OCI-LY7 (cell line): ENCODE results near the gene PARD3. TPM values are rescaled to one million over a fixed set of nuclear protein-coding genes. Genes with fewer than 3 reads are reported as not detected.

Experiments
- BruUV-seq: library from RNA; stranded (reverse); fragments of 400-500 nt; replicated peaks from 2 replicates; lab custom pipeline; 2021; lab: Mats Ljungman, UMichigan
- CTCF ChIA-PET: fragments of 300-600 bp; sonication (Branson Sonifier 250); formaldehyde crosslinking; loops from one replicate; lab custom pipeline; 2022; ENCODE audit warnings: antibody characterized with exemption; ENCODE audit not compliant: unreplicated experiment; lab: Charles Lee
- POLR2A ChIA-PET: fragments of 300-600 bp; sonication (Branson Sonifier 250); formaldehyde crosslinking; loops from one replicate; lab custom pipeline; 2022; ENCODE audit warnings: antibody characterized with exemption; lab: Charles Lee
- DNase-seq: peaks from one replicate; pipeline ENCODE4 v3.0.0-alpha.2; 2015; ENCODE audit warnings: low spot score
- H2AFZ ChIP-seq: fragments of 200-600 bp; sonication (generic), shearing (Covaris generic); 2 replicates; pipeline ENCODE4 v1.6.1; 2014; ENCODE audit warnings: mild to moderate bottlenecking, antibody characterized with exemption, low read length, moderate library complexity
- H3K27ac ChIP-seq: fragments of 200-600 bp; sonication (generic); 2 replicates; pipeline ENCODE4 v1.5.1; 2014; ENCODE audit warnings: mixed run types, low read depth, mild to moderate bottlenecking, moderate library complexity, low read length, inconsistent platforms; ENCODE audit not compliant: poor library complexity, severe bottlenecking
- H3K36me3 ChIP-seq: fragments of 200-600 bp; sonication (generic); 2 replicates; pipeline ENCODE4 v1.6.1; 2014; ENCODE audit warnings: mild to moderate bottlenecking, antibody characterized with exemption, low read length, moderate library complexity, mixed read lengths; ENCODE audit not compliant: insufficient read depth
- H3K4me1 ChIP-seq: fragments of 200-600 bp; sonication (generic); 2 replicates; pipeline ENCODE4 v1.5.1; 2014; ENCODE audit warnings: mild to moderate bottlenecking, low read length; ENCODE audit not compliant: insufficient read depth, poor library complexity, severe bottlenecking
- H3K4me2 ChIP-seq: fragments of 200-600 bp; sonication (generic); 2 replicates; pipeline ENCODE4 v1.6.1; 2014; ENCODE audit warnings: mild to moderate bottlenecking, low read length
- H3K4me3 ChIP-seq: fragments of 200-600 bp; sonication (generic); 2 replicates; pipeline ENCODE4 v1.5.1; 2014; ENCODE audit warnings: mild to moderate bottlenecking, low read depth, low read length; ENCODE audit not compliant: poor library complexity, severe bottlenecking
- H3K79me2 ChIP-seq: fragments of 200-600 bp; sonication (generic); 2 replicates; pipeline ENCODE4 v1.6.1; 2016; ENCODE audit warnings: low read depth, mild to moderate bottlenecking, low read length, moderate library complexity, mixed read lengths; ENCODE audit not compliant: insufficient read depth
- H3K9me2 ChIP-seq: fragments of 200-600 bp; sonication (generic); 2 replicates; pipeline ENCODE4 v1.6.1; 2016; ENCODE audit warnings: mild to moderate bottlenecking, low read length, mixed read lengths; ENCODE audit not compliant: insufficient read depth
- H3K9me3 ChIP-seq: fragments of 200-600 bp; sonication (generic); 2 replicates; pipeline ENCODE4 v1.6.1; 2014; ENCODE audit warnings: mild to moderate bottlenecking, mixed run types, low read length, mixed read lengths
- H4K20me1 ChIP-seq: fragments of 200-600 bp; sonication (generic); 2 replicates; pipeline ENCODE4 v1.6.1; 2014; ENCODE audit warnings: mild to moderate bottlenecking, antibody characterized with exemption, low read length, moderate library complexity, mixed read lengths; ENCODE audit not compliant: insufficient read depth
- CTCF ChIP-seq: fragments of 200-600 bp; sonication (generic); conservative IDR thresholded peaks from 2 replicates; pipeline ENCODE4 v1.5.1; 2014; ENCODE audit warnings: mild to moderate bottlenecking, antibody characterized with exemption, low read length, moderate library complexity, mixed read lengths
- EZH2phosphoT487 ChIP-seq: fragments of 200-600 bp; sonication (generic); IDR thresholded peaks from 2 replicates; pipeline ENCODE4 v1.6.1; 2018; ENCODE audit warnings: low read depth, borderline replicate concordance, mild to moderate bottlenecking, mixed run types, antibody characterized with exemption, low read length, moderate library complexity, mixed read lengths
- intact Hi-C: fragments of 100-400 bp; cut with micrococcal nuclease; formaldehyde crosslinking; loops from one replicate; pipeline ENCODE4 v1.10.0; 2022; ENCODE audit not compliant: unreplicated experiment
- total RNA-seq, 2 experiments: library from RNA; depleted of rRNA in 1 of 2; stranded (reverse); fragments of >200 nt in 1 of 2; shearing (Covaris generic) in 1 of 2; gene quantifications; 2 replicates each; pipeline ENCODE4 v1.2.3, GENCODE V29; 2014 to 2022

PARD3 gene
- total RNA-seq, 2 experiments from 2014 or later: not detected

- intact Hi-C loops: no loop called here
- DNase-seq: no peak
- H3K27ac ChIP-seq: no peak overlapping the region
- no peaks in the 10 kb centered on the region for H3K4me1 ChIP-seq
- no peaks in the 10 kb centered on the region for H3K79me2 ChIP-seq
- H3K4me3 ChIP-seq: no peak overlapping the region
- no peaks in the 10 kb centered on the region for H4K20me1 ChIP-seq
- H3K4me2 ChIP-seq: no peak overlapping the region
- no peaks in the 10 kb centered on the region for H3K9me2 ChIP-seq
- H2AFZ ChIP-seq: no peak overlapping the region
- H3K36me3 ChIP-seq: no peaks in the 10 kb centered on the region
- ChIA-PET CTCF (no interaction called here), POLR2A (no interaction called here)
- no peaks in the 10 kb centered on the region for H3K9me3 ChIP-seq
- BruUV-seq: no TSS peak
- no peak for TF ChIP-seq CTCF
- TF ChIP-seq EZH2phosphoT487: no peak
Observed at GRCh38 chr10:34719746-34720145, 95.3 kb downstream of the PARD3 start.

- no peaks in the 10 kb centered on the region for H3K9me3 ChIP-seq
- no peak overlapping the region for H3K4me3 ChIP-seq
- BruUV-seq: no TSS peak
- H3K4me1 ChIP-seq: no peaks in the 10 kb centered on the region
- ChIA-PET CTCF (no interaction called here), POLR2A (no interaction called here)
- no peak overlapping the region for H3K27ac ChIP-seq
- H2AFZ ChIP-seq: no peak overlapping the region
- no peaks in the 10 kb centered on the region for H3K79me2 ChIP-seq
- no peaks in the 10 kb centered on the region for H4K20me1 ChIP-seq
- H3K36me3 ChIP-seq: no peaks in the 10 kb centered on the region
- H3K9me2 ChIP-seq: no peaks in the 10 kb centered on the region
- no peak for DNase-seq
- TF ChIP-seq CTCF: no peak
- TF ChIP-seq EZH2phosphoT487: no peak
- H3K4me2 ChIP-seq: no peak overlapping the region
- intact Hi-C loops: no loop called here
Observed at GRCh38 chr10:34719328-34719727, 95.8 kb downstream of the PARD3 start.

- H3K79me2 ChIP-seq: no peaks in the 10 kb centered on the region
- no peaks in the 10 kb centered on the region for H3K9me3 ChIP-seq
- BruUV-seq: no TSS peak
- H3K9me2 ChIP-seq: no peaks in the 10 kb centered on the region
- no peak for DNase-seq
- no peaks in the 10 kb centered on the region for H3K4me1 ChIP-seq
- no peak overlapping the region for H2AFZ ChIP-seq
- no peak overlapping the region for H3K4me2 ChIP-seq
- no peaks in the 10 kb centered on the region for H4K20me1 ChIP-seq
- no peaks in the 10 kb centered on the region for H3K36me3 ChIP-seq
- TF ChIP-seq EZH2phosphoT487: no peak
- TF ChIP-seq CTCF: no peak
- ChIA-PET POLR2A (interaction anchor here (1.1 kb wide), 1 partner anchor 13 kb away, joined by 3 read pairs; no protein-coding TSS in a partner anchor), CTCF (no interaction called here)
- H3K4me3 ChIP-seq: no peak overlapping the region
- intact Hi-C loops: no loop called here
- no peak overlapping the region for H3K27ac ChIP-seq
Observed at GRCh38 chr10:34717429-34717828, 97.7 kb downstream of the PARD3 start.
